ENCODE data around the gene AHR.
"Not testable (repeated sequence)": the region's sequence is repeated elsewhere in the genome, so short reads cannot be mapped to it uniquely, and the experiment has no call there.

The AHR gene

DNA sequence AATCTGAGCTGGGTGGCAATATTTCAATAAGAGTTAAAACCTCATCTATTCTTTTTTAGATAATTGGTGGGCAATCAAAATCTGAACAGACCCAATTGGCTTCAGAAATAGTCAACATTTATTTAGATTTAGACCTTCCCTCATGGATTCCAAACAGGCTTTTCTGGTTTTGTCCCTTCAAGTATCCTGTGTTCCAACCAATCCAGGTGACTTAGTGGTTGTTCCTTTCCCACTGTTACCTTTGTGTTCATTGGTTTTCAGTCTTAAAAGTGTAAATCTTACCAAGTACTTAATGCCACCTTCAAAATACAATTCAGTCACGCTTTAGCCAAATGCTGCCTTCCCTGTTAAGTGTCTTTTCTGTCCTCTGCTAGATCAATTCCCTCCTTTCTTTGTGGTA lies 85.9 kb downstream of the AHR start:
- Histone ChIP-seq H3K4me3 (no peak overlapping the region), H3K4me1 (no peaks in the 10 kb centered on the region), H3K36me3 (replicated peaks) (no peaks in the 10 kb centered on the region), H3K27me3 (ENCODE audit: low read depth) (no peaks in the 10 kb centered on the region; the same call in 1 of the 2 replicates), H3K9me3 (no peaks in the 10 kb centered on the region)
- DNase-seq (ENCODE audit: low spot score in 2 of 2): peak in 1 of 2 experiments; percentile 30
- in situ Hi-C loops (cut with MboI; ENCODE audit: low sequenced_read_pairs): no loop called here

DNA sequence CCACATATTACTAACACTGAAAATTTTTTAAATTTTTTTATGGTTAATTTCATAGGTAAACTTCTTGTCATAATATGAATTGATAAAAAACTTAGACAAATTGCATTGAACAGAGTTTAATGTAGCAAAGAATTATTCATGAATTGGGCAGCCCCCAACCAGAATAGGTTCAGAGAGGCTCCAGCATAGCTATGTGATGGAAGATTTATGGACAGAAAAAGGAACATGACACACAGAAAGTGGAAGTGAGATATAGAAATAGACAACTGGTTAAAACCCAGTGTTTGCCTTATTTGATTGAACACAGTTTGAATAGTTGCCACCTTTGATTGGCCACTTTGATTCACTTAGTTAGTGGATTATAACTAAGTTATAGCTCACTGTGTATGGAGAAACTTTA lies 87.2 kb downstream of the AHR start:
- H3K4me3 ChIP-seq: no peak overlapping the region
- H3K36me3 ChIP-seq (replicated peaks): no peaks in the 10 kb centered on the region
- in situ Hi-C loops (cut with MboI; ENCODE audit: low sequenced_read_pairs): no loop called here
- DNase-seq (ENCODE audit: low spot score in 2 of 2): no peak
- no peaks in the 10 kb centered on the region for H3K9me3 ChIP-seq
- no peaks in the 10 kb centered on the region for H3K4me1 ChIP-seq
- H3K27me3 ChIP-seq (ENCODE audit: low read depth): no peaks in the 10 kb centered on the region

GRCh38 chr7:17390392-17390791 lies 91.9 kb downstream of the AHR start:
- Histone ChIP-seq H3K9me3 (peaks cover 3% of the 10 kb centered on the region; the same call in 1 of the 2 replicates), H3K36me3 (replicated peaks) (no peaks in the 10 kb centered on the region), H3K27me3 (ENCODE audit: low read depth) (no peaks in the 10 kb centered on the region), H3K4me1 (no peaks in the 10 kb centered on the region), H3K4me3 (no peak overlapping the region)
- in situ Hi-C loops (cut with MboI; ENCODE audit: low sequenced_read_pairs): no loop called here
- DNase-seq (ENCODE audit: low spot score in 2 of 2): no peak

DNA sequence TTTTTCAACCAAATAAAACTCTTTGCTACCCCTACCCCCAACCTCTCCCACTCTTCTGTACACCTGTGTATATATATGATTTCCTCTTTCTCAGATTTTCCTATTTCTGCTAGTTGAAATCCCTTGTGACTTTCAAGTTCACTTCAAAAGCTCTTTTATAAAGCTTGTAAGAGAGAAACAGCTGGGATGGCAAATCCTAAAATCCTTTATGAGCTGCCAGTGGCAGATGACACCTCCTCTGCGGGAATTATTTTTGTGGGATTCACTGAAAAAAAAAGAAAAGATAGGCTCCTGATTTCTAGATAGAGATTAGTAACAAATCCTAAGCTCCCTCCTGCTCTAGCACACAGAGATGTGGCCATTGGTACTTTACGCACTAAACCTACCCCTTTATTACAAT lies 92.9 kb downstream of the AHR start:
- in situ Hi-C loops (cut with MboI; ENCODE audit: low sequenced_read_pairs): no loop called here
- Histone ChIP-seq H3K4me1 (no peaks in the 10 kb centered on the region), H3K4me3 (no peak overlapping the region), H3K27me3 (ENCODE audit: low read depth) (no peaks in the 10 kb centered on the region), H3K36me3 (replicated peaks) (no peaks in the 10 kb centered on the region), H3K9me3 (peaks cover 3% of the 10 kb centered on the region; the same call in 1 of the 2 replicates)
- no peak for DNase-seq (ENCODE audit: low spot score in 2 of 2)

- H3K4me1 ChIP-seq: no peaks in the 10 kb centered on the region
- no peaks in the 10 kb centered on the region for H3K27me3 ChIP-seq (ENCODE audit: low read depth)
- no peak overlapping the region for H3K4me3 ChIP-seq
- H3K9me3 ChIP-seq: peaks cover 3% of the 10 kb centered on the region; the same call in 1 of the 2 replicates
- in situ Hi-C loops (cut with MboI; ENCODE audit: low sequenced_read_pairs): no loop called here
- no peak for DNase-seq (ENCODE audit: low spot score in 2 of 2)
- no peaks in the 10 kb centered on the region for H3K36me3 ChIP-seq (replicated peaks)
Observed at GRCh38 chr7:17392846-17393245, 94.4 kb downstream of the AHR start.

DNA sequence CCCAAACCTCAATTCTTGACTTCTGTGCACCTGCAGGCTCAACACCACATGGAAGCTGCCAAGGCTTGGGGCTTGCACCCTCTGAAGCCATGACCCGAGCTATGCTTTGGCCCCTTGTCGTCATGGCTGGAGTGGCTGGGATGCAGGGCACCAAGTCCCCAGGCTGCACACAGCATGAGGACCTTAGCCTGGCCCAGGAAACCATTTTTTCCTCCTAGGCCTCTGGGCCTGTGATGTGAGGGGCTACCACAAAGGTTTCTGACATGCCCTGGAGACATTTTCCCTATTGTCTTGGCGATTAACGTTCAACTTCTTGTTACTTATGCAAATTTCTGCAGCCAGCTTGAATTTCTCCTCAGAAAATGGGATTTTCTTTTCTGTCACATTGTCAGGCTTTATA lies 96.1 kb downstream of the AHR start:
- H3K4me1 ChIP-seq; H3K4me3 ChIP-seq; DNase-seq (ENCODE audit: low spot score in 2 of 2); in situ Hi-C loops (cut with MboI; ENCODE audit: low sequenced_read_pairs); H3K9me3 ChIP-seq; H3K27me3 ChIP-seq (ENCODE audit: low read depth); H3K36me3 ChIP-seq (replicated peaks): not testable (repeated sequence)

All from HAP-1 (cell line).